H9 (cell line): Measurements from ENCODE around the gene C11orf58. TPM values are rescaled to one million over a fixed set of nuclear protein-coding genes. Genes with fewer than 3 reads are reported as not detected.

ENCODE experiments used
- DNase-seq: peaks from one replicate; pipeline ENCODE4 v3.0.0-alpha.2; 2017
- H2AFZ ChIP-seq: one replicate; pipeline ENCODE4 v1.6.1; 2013; ENCODE audit warnings: mild to moderate bottlenecking, low read length, control low read depth, moderate library complexity
- H2AK5ac ChIP-seq: 2 replicates; pipeline ENCODE4 v1.6.1; 2013; ENCODE audit warnings: low read length, control low read depth, mixed read lengths; ENCODE audit not compliant: insufficient read length
- H2BK120ac ChIP-seq: one replicate; pipeline ENCODE4 v1.6.1; 2013; ENCODE audit warnings: low read depth, mild to moderate bottlenecking, low read length, control low read depth, inconsistent platforms; ENCODE audit not compliant: poor library complexity, severe bottlenecking
- H2BK12ac ChIP-seq: 2 replicates; pipeline ENCODE4 v1.6.1; 2013; ENCODE audit warnings: low read length, control low read depth, mixed read lengths, low read depth; ENCODE audit not compliant: insufficient read length
- H2BK15ac ChIP-seq: 2 replicates; pipeline ENCODE4 v1.6.1; 2013; ENCODE audit warnings: low read depth, low read length, control low read depth
- H2BK20ac ChIP-seq: one replicate; pipeline ENCODE4 v1.6.1; 2013; ENCODE audit warnings: low read depth, mild to moderate bottlenecking, low read length, control low read depth, inconsistent platforms; ENCODE audit not compliant: poor library complexity, severe bottlenecking
- H2BK5ac ChIP-seq: 2 replicates; pipeline ENCODE4 v1.6.1; 2013; ENCODE audit warnings: low read length, control low read depth, mixed read lengths; ENCODE audit not compliant: insufficient read length
- H3K14ac ChIP-seq: 2 replicates; pipeline ENCODE4 v1.6.1; 2013; ENCODE audit warnings: low read length, control low read depth; ENCODE audit not compliant: insufficient read depth
- H3K18ac ChIP-seq: 2 replicates; pipeline ENCODE4 v1.6.1; 2013; ENCODE audit warnings: low read depth, mild to moderate bottlenecking, mixed read lengths, low read length, control low read depth; ENCODE audit not compliant: insufficient read length
- H3K23ac ChIP-seq: 2 replicates; pipeline ENCODE4 v1.6.1; 2013; ENCODE audit warnings: low read length, control low read depth, mixed read lengths, low read depth; ENCODE audit not compliant: insufficient read length
- H3K23me2 ChIP-seq: 2 replicates; pipeline ENCODE4 v1.6.1; 2013; ENCODE audit warnings: low read depth, mild to moderate bottlenecking, mixed read lengths, low read length, control low read depth; ENCODE audit not compliant: insufficient read length, poor library complexity, severe bottlenecking
- H3K27ac ChIP-seq: 2 replicates; pipeline ENCODE4 v1.5.1; 2013; ENCODE audit warnings: low read length, control low read depth, mixed read lengths, low read depth; ENCODE audit not compliant: insufficient read length
- H3K27me3 ChIP-seq: 2 replicates; pipeline ENCODE4 v1.6.1; 2013; ENCODE audit warnings: low read length, control low read depth, inconsistent platforms; ENCODE audit not compliant: insufficient read depth
- H3K4ac ChIP-seq: 2 replicates; pipeline ENCODE4 v1.6.1; 2013; ENCODE audit warnings: low read depth, mild to moderate bottlenecking, control low read depth, inconsistent platforms, low read length, moderate library complexity
- H3K4me1 ChIP-seq: 2 replicates; pipeline ENCODE4 v1.6.1; 2013; ENCODE audit warnings: low read length, control low read depth, inconsistent platforms; ENCODE audit not compliant: insufficient read depth
- H3K4me2 ChIP-seq: 2 replicates; pipeline ENCODE4 v1.6.1; 2013; ENCODE audit warnings: low read length, control low read depth, mixed read lengths; ENCODE audit not compliant: insufficient read length, insufficient read depth
- H3K56ac ChIP-seq: 2 replicates; pipeline ENCODE4 v1.6.1; 2013; ENCODE audit warnings: low read depth, mild to moderate bottlenecking, mixed read lengths, low read length, control low read depth; ENCODE audit not compliant: insufficient read length
- H3K79me1 ChIP-seq: 2 replicates; pipeline ENCODE4 v1.6.1; 2013; ENCODE audit warnings: low read depth, mild to moderate bottlenecking, moderate library complexity, low read length, control low read depth, inconsistent platforms; ENCODE audit not compliant: insufficient read depth, poor library complexity, severe bottlenecking
- H3K79me2 ChIP-seq: 2 replicates; pipeline ENCODE4 v1.6.1; 2013; ENCODE audit warnings: low read length, control low read depth, inconsistent platforms; ENCODE audit not compliant: insufficient read depth
- H3K9ac ChIP-seq: 2 replicates; pipeline ENCODE4 v1.6.1; 2013; ENCODE audit warnings: low read length, control low read depth, mixed read lengths; ENCODE audit not compliant: insufficient read length; ENCODE audit errors: extremely low read depth
- H3K9me3 ChIP-seq: one replicate; pipeline ENCODE4 v1.6.1; 2013; ENCODE audit warnings: low read depth, low read length, inconsistent platforms; ENCODE audit not compliant: control insufficient read depth
- H3T11ph ChIP-seq: one replicate; pipeline ENCODE4 v1.6.1; 2013; ENCODE audit warnings: mild to moderate bottlenecking, low read length, control low read depth, inconsistent platforms
- H4K20me1 ChIP-seq: one replicate; pipeline ENCODE4 v1.6.1; 2013; ENCODE audit not compliant: control insufficient read depth, insufficient read length, insufficient read depth
- H4K5ac ChIP-seq: 2 replicates; pipeline ENCODE4 v1.6.1; 2013; ENCODE audit warnings: low read depth, mild to moderate bottlenecking, mixed read lengths, low read length, control low read depth; ENCODE audit not compliant: insufficient read length
- H4K8ac ChIP-seq: replicated peaks from 2 replicates; pipeline ENCODE4 v1.6.1; 2013; ENCODE audit warnings: low read length, control low read depth, mixed read lengths, low read depth; ENCODE audit not compliant: insufficient read length
- H4K91ac ChIP-seq: 2 replicates; pipeline ENCODE4 v1.6.1; 2013; ENCODE audit warnings: low read depth, mild to moderate bottlenecking, moderate library complexity, mixed read lengths, low read length, control low read depth; ENCODE audit not compliant: insufficient read length
- H3K27ac Mint-ChIP-seq, 3 experiments: 2 replicates in 2 of 3; 3 replicates in 1 of 3; pipeline ENCODE4 v1.8.0; 2020 to 2021; ENCODE audit warnings: mixed read lengths in 3 of 3, mild to moderate bottlenecking in 1 of 3, moderate library complexity in 1 of 3
- H3K27me3 Mint-ChIP-seq: 2 replicates; pipeline ENCODE4 v1.8.0; 2021; ENCODE audit warnings: low read depth, mild to moderate bottlenecking, moderate library complexity, mixed read lengths
- H3K36me3 Mint-ChIP-seq, 3 experiments: 2 replicates in 2 of 3; 3 replicates in 1 of 3; pipeline ENCODE4 v1.8.0; 2020 to 2021; ENCODE audit warnings: low read depth in 3 of 3, mixed read lengths in 3 of 3; ENCODE audit not compliant: insufficient read depth in 1 of 3
- H3K4me1 Mint-ChIP-seq, 2 experiments: 2 replicates each; pipeline ENCODE4 v1.8.0; 2020; ENCODE audit warnings: mixed read lengths in 2 of 2
- H3K4me3 Mint-ChIP-seq, 2 experiments: 2 replicates in 1 of 2; 3 replicates in 1 of 2; pipeline ENCODE4 v1.8.0; 2020 to 2021; ENCODE audit warnings: mild to moderate bottlenecking in 2 of 2, mixed read lengths in 2 of 2, moderate library complexity in 1 of 2
- H3K9me3 Mint-ChIP-seq, 2 experiments: 2 replicates in 1 of 2; 3 replicates in 1 of 2; pipeline ENCODE4 v1.8.0; 2020; ENCODE audit warnings: mild to moderate bottlenecking in 2 of 2, mixed read lengths in 2 of 2, moderate library complexity in 1 of 2
- WGBS: extraction: QIAGEN DNeasy Blood & Tissue Kit; methylation state at CpG from one replicate; pipeline ENCODE4 v1.1.7; 2013; ENCODE audit warnings: missing lambda C conversion rate, low lambda C conversion rate, mixed read lengths; ENCODE audit not compliant: insufficient read length; ENCODE audit errors: extremely low coverage; 5-methylcytosine and 5-hydroxymethylcytosine counted together
- total RNA-seq: library from RNA; stranded (reverse); gene quantifications from 2 replicates; pipeline ENCODE4 v1.2.1, GENCODE V29; 2021
- TF ChIP-seq, protein P1 (sequence below): fragments of 200-600 bp; sonication (generic); conservative IDR thresholded peaks from 3 replicates; pipeline ENCODE4 v1.8.0; 2021; ENCODE audit warnings: antibody characterized with exemption, mild to moderate bottlenecking

C11orf58 gene
- total RNA-seq, 1 experiment from 2014 or later: 169 TPM

DNA sequence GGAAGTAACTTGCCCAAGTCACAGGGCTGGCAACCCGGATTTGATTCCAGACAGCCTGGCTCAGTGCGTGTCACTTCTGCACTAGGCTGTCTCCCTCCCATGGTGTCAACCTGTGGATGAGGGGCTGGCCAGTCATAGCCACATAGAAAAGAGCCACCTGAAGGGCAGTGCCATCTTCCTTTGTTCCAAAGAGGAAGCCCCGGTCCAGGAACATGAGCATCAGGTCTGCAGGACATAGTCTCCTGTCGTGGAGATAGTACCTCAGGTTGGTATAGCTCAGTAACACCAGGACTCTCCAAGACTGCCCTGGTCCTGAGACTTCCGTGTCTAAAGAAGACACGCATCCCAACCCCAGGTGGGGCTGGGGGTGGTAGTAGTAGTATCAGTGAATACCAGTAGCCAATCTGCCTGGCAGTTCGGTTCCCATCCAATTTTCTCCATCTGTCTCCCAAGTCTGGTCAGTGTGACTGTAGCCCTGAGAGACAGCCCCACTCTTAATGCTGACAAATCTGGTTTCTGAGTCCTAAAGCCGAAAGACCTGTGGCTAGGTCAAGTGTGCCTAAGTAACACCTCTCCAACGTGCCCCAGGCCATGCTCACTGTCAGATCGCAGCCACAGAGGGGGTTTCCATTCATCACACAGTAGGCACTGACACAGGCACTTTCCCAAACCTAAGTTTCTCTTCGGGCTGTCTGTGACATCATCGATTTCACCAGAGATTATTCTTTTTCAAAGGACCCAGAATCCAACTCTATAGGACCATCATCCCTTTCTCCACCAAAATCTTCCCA lies 33.1 kb downstream of the C11orf58 start:
- Histone ChIP-seq H3K4ac (no peak overlapping the region), H3K79me1 (no peaks in the 10 kb centered on the region), H2AK5ac (no peak overlapping the region), H3K4me2 (no peak overlapping the region), H3T11ph (no peak overlapping the region), H3K79me2 (no peaks in the 10 kb centered on the region), H3K23ac (no peak overlapping the region), H2BK12ac (no peak overlapping the region), H4K91ac (no peak overlapping the region), H4K20me1 (no peaks in the 10 kb centered on the region), H4K5ac (no peak overlapping the region), H3K14ac (no peak overlapping the region), H2BK5ac (no peak overlapping the region), H3K56ac (no peak overlapping the region), H3K4me1 (no peaks in the 10 kb centered on the region), H3K9ac (no peak overlapping the region), H3K23me2 (no peaks in the 10 kb centered on the region), H3K27ac (no peak overlapping the region), H2AFZ (no peak overlapping the region), H3K27me3 (no peaks in the 10 kb centered on the region), H4K8ac (no peak overlapping the region), H3K9me3 (no peaks in the 10 kb centered on the region), H2BK120ac (no peak overlapping the region), H2BK20ac (no peak overlapping the region), H2BK15ac (no peak overlapping the region), H3K18ac (no peak overlapping the region)
- TF ChIP-seq, protein P1, sequence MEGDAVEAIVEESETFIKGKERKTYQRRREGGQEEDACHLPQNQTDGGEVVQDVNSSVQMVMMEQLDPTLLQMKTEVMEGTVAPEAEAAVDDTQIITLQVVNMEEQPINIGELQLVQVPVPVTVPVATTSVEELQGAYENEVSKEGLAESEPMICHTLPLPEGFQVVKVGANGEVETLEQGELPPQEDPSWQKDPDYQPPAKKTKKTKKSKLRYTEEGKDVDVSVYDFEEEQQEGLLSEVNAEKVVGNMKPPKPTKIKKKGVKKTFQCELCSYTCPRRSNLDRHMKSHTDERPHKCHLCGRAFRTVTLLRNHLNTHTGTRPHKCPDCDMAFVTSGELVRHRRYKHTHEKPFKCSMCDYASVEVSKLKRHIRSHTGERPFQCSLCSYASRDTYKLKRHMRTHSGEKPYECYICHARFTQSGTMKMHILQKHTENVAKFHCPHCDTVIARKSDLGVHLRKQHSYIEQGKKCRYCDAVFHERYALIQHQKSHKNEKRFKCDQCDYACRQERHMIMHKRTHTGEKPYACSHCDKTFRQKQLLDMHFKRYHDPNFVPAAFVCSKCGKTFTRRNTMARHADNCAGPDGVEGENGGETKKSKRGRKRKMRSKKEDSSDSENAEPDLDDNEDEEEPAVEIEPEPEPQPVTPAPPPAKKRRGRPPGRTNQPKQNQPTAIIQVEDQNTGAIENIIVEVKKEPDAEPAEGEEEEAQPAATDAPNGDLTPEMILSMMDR: no peak
- no peak overlapping the region for H3K27ac Mint-ChIP-seq
- whole genome bisulfite sequencing: no CpG with 5 or more reads among the region's 12 CpGs
- no peaks in the 10 kb centered on the region for H3K9me3 Mint-ChIP-seq
- no peaks in the 10 kb centered on the region; the same call in 1 of the 2 replicates for H3K27me3 Mint-ChIP-seq
- H3K36me3 Mint-ChIP-seq: peaks cover 0 to 3% (median 2%) of the 10 kb centered on the region in 3 experiments; a peak in 2 of 7 replicates
- H3K4me1 Mint-ChIP-seq: peaks cover 23 to 27% of the 10 kb centered on the region in 2 experiments
- no peak overlapping the region for H3K4me3 Mint-ChIP-seq
- no peak for DNase-seq
